Neural cell (in vitro differentiated cells): ENCODE measurements around the gene SLIT3. TPM values are rescaled to one million over a fixed set of nuclear protein-coding genes. Genes with fewer than 3 reads are reported as not detected.

ENCODE experiments used
- H2AFZ ChIP-seq: fragments of 200-600, 300-800 bp; sonication (generic), shearing (Covaris generic); 2 replicates; pipeline ENCODE4 v1.6.0; 2014; ENCODE audit warnings: low read depth, mild to moderate bottlenecking, antibody characterized with exemption, low read length, moderate library complexity
- H3F3A ChIP-seq: fragments of 200-600 bp; shearing (Covaris generic); 2 replicates; pipeline ENCODE4 v1.6.1; 2016; ENCODE audit warnings: mild to moderate bottlenecking, moderate library complexity, mixed read lengths, antibody characterized with exemption, low read length; ENCODE audit not compliant: insufficient read depth, poor library complexity, severe bottlenecking
- H3K27ac ChIP-seq: fragments of 200-600, 300-800 bp; sonication (generic), shearing (Covaris generic); 2 replicates; pipeline ENCODE4 v1.5.1; 2014; ENCODE audit warnings: mild to moderate bottlenecking, low read length, moderate library complexity
- H3K27me3 ChIP-seq: fragments of 300-800, 200-600 bp; sonication (generic), shearing (Covaris generic); 2 replicates; pipeline ENCODE4 v1.6.0; 2014; ENCODE audit warnings: mild to moderate bottlenecking, low read depth, low read length, moderate library complexity; ENCODE audit not compliant: insufficient read depth
- H3K36me3 ChIP-seq: fragments of 300-800, 200-600 bp; sonication (generic), shearing (Covaris generic); 2 replicates; pipeline ENCODE4 v1.5.1; 2014; ENCODE audit warnings: mild to moderate bottlenecking, antibody characterized with exemption, low read length, moderate library complexity; ENCODE audit not compliant: insufficient read depth
- H3K4me2 ChIP-seq: fragments of 300-800, 200-600 bp; sonication (generic), shearing (Covaris generic); 2 replicates; pipeline ENCODE4 v1.6.0; 2014; ENCODE audit warnings: mild to moderate bottlenecking, low read length
- H3K4me3 ChIP-seq: fragments of 300-800, 200-600 bp; sonication (generic), shearing (Covaris generic); 2 replicates; pipeline ENCODE4 v1.5.1; 2014; ENCODE audit warnings: mild to moderate bottlenecking, low read length, moderate library complexity
- H3K79me2 ChIP-seq: fragments of 200-600 bp; shearing (Covaris generic); replicated peaks from 2 replicates; pipeline ENCODE4 v1.6.0; 2014; ENCODE audit warnings: mild to moderate bottlenecking, low read length, moderate library complexity; ENCODE audit not compliant: insufficient read depth
- H3K9ac ChIP-seq: fragments of 300-800, 200-600 bp; sonication (generic), shearing (Covaris generic); 2 replicates; pipeline ENCODE4 v1.6.1; 2016; ENCODE audit warnings: mild to moderate bottlenecking, low read length, mixed read lengths
- H3K9me2 ChIP-seq: fragments of 200-600 bp; shearing (Covaris generic); 2 replicates; pipeline ENCODE4 v1.6.1; 2016; ENCODE audit warnings: mild to moderate bottlenecking, low read length, mixed read lengths; ENCODE audit not compliant: insufficient read depth
- H3K9me3 ChIP-seq: fragments of 200-600, 300-800 bp; sonication (generic), shearing (Covaris generic); 2 replicates; pipeline ENCODE4 v1.6.1; 2016; ENCODE audit warnings: mild to moderate bottlenecking, mixed run types, low read length, moderate library complexity, mixed read lengths
- H4K20me1 ChIP-seq: fragments of 200-600 bp; shearing (Covaris generic); 2 replicates; pipeline ENCODE4 v1.6.1; 2016; ENCODE audit warnings: mild to moderate bottlenecking, mixed run types; ENCODE audit not compliant: insufficient read depth
- EP300 ChIP-seq: fragments of 450-650 bp; conservative IDR thresholded peaks from 2 replicates; pipeline ENCODE4 v1.6.1; 2014; ENCODE audit warnings: antibody characterized with exemption, mild to moderate bottlenecking, moderate library complexity; ENCODE audit not compliant: poor library complexity, severe bottlenecking
- EZH2 ChIP-seq: fragments of 200-600, 300-800 bp; shearing (Covaris generic), sonication (generic); IDR thresholded peaks from 2 replicates; pipeline ENCODE4 v1.6.1; 2014; ENCODE audit warnings: antibody characterized with exemption, low read length, borderline replicate concordance, mild to moderate bottlenecking; ENCODE audit not compliant: insufficient read depth, poor library complexity, severe bottlenecking
- MXI1 ChIP-seq: fragments of 450-650 bp; conservative IDR thresholded peaks from 2 replicates; pipeline ENCODE4 v1.6.1; 2014; ENCODE audit warnings: antibody characterized with exemption, mild to moderate bottlenecking; ENCODE audit not compliant: poor library complexity, severe bottlenecking
- POLR2AphosphoS5 ChIP-seq: IDR thresholded peaks from 2 replicates; pipeline ENCODE4 v1.6.1; 2012
- RAD21 ChIP-seq: fragments of 450-650 bp; conservative IDR thresholded peaks from 2 replicates; pipeline ENCODE4 v1.6.1; 2014; ENCODE audit warnings: antibody characterized with exemption, mild to moderate bottlenecking, moderate library complexity
- REST ChIP-seq: IDR thresholded peaks from 2 replicates; pipeline ENCODE4 v1.6.1; 2012; ENCODE audit warnings: borderline replicate concordance
- polyA plus RNA-seq: library from polyadenylated mRNA; depleted of rRNA; stranded (reverse); fragments of >200 nt; gene quantifications from 2 replicates; pipeline ENCODE4 v1.2.3, GENCODE V29; 2014
- TF ChIP-seq, protein P1 (sequence below): fragments of 450-650 bp; IDR thresholded peaks from 2 replicates; pipeline ENCODE4 v1.5.1; 2014; ENCODE audit warnings: antibody characterized with exemption, mild to moderate bottlenecking, moderate library complexity; ENCODE audit not compliant: poor library complexity, severe bottlenecking

SLIT3 gene
- polyA plus RNA-seq, 1 donor from 2014 or later: 1.2 TPM

DNA sequence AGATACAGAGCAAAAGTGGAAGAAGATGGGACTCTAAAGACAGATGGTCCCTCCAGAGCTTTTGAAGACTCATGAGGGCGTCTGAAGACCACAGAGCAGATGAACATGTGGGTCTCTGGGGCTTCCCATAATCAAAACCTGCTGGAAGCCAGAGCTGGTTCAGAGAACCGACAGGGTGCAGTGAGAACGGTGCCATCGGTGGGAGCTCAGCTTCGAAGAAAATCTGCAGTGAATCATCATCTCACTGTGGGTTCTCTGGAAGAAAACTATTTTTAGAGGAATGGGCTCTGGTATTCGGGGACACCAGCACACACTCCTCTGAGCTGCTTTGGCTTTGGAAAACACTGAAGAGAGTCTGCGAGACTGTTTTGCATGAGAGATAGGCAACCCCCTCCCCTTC is 499.4 kb downstream of the SLIT3 start:
- Histone ChIP-seq H3K9me2 (no peaks in the 10 kb centered on the region), H3K4me2 (no peak overlapping the region), H3K27me3 (no peaks in the 10 kb centered on the region)

GRCh38 chr5:168800701-168801100 is 500.2 kb downstream of the SLIT3 start:
- Histone ChIP-seq H3F3A (no peaks in the 10 kb centered on the region), H3K4me3 (no peak overlapping the region), H3K27ac (no peak overlapping the region), H2AFZ (no peak overlapping the region), H3K9me2 (no peaks in the 10 kb centered on the region), H3K9ac (no peak overlapping the region), H4K20me1 (no peaks in the 10 kb centered on the region), H3K36me3 (no peaks in the 10 kb centered on the region), H3K27me3 (no peaks in the 10 kb centered on the region), H3K9me3 (no peaks in the 10 kb centered on the region), H3K4me2 (no peak overlapping the region), H3K79me2 (no peaks in the 10 kb centered on the region)
- TF ChIP-seq, protein P1, sequence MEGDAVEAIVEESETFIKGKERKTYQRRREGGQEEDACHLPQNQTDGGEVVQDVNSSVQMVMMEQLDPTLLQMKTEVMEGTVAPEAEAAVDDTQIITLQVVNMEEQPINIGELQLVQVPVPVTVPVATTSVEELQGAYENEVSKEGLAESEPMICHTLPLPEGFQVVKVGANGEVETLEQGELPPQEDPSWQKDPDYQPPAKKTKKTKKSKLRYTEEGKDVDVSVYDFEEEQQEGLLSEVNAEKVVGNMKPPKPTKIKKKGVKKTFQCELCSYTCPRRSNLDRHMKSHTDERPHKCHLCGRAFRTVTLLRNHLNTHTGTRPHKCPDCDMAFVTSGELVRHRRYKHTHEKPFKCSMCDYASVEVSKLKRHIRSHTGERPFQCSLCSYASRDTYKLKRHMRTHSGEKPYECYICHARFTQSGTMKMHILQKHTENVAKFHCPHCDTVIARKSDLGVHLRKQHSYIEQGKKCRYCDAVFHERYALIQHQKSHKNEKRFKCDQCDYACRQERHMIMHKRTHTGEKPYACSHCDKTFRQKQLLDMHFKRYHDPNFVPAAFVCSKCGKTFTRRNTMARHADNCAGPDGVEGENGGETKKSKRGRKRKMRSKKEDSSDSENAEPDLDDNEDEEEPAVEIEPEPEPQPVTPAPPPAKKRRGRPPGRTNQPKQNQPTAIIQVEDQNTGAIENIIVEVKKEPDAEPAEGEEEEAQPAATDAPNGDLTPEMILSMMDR: no peak
- TF ChIP-seq REST: no peak
- TF ChIP-seq EP300: no peak
- no peak for TF ChIP-seq EZH2
- TF ChIP-seq RAD21: no peak
- TF ChIP-seq POLR2AphosphoS5: no peak

More for the DNA sequence above, 499.4 kb downstream of the SLIT3 start:
- no peaks in the 10 kb centered on the region for H4K20me1 ChIP-seq
- no peak overlapping the region for H3K4me3 ChIP-seq
- H3K36me3 ChIP-seq: no peaks in the 10 kb centered on the region
- no peak overlapping the region for H3K27ac ChIP-seq
- H2AFZ ChIP-seq: no peak overlapping the region
- TF ChIP-seq MXI1: no peak
- TF ChIP-seq REST: no peak
- TF ChIP-seq RAD21: no peak
- H3F3A ChIP-seq: no peaks in the 10 kb centered on the region
- no peaks in the 10 kb centered on the region for H3K79me2 ChIP-seq
- no peaks in the 10 kb centered on the region for H3K9me3 ChIP-seq
- no peak overlapping the region for H3K9ac ChIP-seq
